ENCODE measurements around the gene VAMP2.

Gene VAMP2, protein sequence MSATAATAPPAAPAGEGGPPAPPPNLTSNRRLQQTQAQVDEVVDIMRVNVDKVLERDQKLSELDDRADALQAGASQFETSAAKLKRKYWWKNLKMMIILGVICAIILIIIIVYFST

DNA sequence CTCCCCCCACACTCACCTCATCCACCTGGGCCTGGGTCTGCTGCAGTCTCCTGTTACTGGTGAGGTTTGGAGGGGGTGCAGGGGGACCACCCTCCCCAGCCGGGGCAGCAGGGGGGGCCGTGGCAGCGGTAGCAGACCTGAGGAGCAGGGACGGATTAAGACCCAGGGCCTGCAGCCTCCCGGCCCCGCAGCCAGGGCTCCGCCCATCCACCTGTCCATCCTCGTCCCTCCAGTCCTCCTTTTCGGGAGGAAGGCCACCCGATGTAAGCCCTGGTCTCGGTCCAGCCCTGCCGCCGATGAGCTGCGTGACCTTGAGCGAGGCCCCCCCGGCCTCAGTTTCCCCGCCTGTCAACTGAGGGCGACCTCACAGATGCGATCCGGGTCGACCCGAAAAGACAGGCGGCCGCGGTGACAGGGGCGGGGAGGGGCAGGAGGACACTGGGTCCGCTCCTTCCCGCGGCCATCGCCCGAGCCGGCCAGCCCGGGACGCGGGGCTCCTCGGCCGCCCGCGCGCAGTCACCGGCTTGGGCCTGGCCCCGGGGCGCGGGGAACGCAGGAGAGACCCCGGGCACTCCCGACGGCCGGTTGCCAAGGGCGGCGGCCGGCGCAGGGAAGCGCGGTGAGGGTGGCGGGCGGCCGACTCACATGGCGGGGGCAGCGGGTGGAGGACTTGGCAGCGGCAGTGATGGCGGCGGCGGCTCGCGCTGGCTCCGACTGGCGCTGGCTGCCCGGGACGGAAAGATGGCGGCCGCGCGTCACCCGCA, at the start of gene VAMP2:
VAMP2 (minus strand) TSS at position 716 of the 764 bp plus-strand sequence; CDS start at position 647, 69 bp downstream.
- DNase-seq: no peak

DNA sequence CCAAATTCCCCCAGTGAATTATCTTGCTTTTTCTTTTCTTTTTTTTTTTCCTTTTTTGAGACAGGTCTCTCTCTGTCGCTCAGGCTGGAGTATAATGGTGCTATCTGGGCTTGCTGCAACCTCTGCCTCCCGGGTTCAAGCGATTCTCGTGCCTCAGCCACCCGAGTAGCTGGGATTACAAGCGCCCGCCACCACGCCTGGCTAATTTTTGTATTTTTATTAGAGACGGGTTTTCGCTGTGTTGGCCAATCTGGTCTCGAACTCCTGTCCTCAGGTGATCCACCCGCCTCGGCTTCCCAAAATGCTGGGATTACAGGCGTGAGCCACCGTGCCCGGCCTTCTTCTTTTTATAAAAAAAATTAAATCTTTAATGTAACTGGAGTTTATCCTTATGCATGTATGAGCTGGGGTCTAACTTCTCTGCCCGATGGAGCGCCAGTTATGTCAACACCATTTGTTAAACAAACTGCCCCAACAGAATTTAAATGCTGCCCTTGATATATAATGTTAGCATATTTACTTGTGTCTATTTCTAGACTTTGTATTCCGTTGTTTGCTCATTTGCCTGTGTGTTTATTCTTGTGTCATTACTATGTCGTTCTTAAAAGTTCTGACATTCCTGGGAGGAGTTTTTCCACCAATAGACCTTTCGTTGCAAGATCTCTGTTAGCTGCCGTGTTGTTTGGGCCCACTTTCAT, 48.2 kb upstream of the VAMP2 start:
- no peak for DNase-seq

DNA sequence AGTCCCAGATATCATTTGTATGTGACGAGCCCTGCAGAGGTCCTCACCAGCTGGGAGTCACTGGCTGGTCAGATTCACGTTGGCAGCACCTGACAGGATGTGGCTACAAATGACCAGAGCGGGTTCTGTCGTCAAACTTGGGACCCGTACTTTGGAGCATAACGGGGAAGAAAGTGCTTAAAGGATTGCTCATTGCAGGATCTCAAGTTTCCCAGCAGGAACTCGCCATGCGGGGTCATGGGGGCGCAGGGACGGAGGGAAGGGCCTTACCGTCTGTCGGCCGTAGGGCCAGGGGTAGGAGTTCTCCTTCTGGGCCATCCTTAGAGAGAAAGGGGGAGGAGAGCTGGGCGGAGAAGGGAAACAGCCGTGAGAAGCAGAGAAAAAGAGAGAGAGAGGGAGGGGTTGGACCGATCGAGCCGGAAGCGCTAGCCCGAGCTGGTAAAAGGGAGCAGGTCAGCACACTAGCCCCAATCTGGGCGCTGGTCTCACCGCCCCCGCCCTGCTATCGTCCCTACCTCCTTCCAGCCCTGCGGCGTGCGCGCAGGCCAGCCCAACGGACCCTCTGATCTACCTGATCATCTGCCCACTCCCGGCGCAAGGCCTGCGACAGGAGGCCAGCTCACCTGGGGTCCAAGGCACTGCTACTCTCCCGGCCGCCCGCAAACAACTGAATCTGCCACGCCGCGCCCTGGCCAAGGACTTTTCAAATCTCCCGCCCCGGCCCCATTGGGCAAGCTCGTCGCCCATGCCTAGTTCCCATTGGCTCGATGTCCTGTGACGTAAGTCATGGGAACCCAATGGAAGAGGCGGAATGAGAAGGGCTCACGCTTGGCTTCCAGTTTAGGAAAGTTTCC, 47.4 kb upstream of the VAMP2 start, which contains the start of gene AURKB:
AURKB (minus strand) TSS at position 669 of the 854 bp plus-strand sequence; CDS start at position 318, 351 bp downstream.
- peak; percentile 62 for DNase-seq

DNA sequence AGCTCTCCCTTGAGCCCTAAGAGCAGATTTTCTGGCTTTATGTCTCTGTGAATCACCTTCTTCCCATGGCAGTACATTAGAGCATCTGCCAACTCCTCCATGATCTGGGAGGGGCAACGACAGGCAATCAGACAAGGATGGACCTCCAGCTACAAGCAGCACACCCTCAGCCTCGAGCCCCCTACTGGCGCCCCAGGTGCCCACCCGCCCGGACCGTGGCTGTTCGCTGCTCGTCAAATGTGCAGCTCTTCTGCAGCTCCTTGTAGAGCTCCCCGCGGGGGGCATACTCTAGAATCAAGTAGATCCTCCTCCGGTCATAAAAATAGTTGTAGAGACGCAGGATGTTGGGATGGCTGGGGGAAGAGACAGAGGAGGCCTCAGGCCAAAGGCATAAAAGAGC, 43.8 kb upstream of the VAMP2 start:
- no peak for DNase-seq

DNA sequence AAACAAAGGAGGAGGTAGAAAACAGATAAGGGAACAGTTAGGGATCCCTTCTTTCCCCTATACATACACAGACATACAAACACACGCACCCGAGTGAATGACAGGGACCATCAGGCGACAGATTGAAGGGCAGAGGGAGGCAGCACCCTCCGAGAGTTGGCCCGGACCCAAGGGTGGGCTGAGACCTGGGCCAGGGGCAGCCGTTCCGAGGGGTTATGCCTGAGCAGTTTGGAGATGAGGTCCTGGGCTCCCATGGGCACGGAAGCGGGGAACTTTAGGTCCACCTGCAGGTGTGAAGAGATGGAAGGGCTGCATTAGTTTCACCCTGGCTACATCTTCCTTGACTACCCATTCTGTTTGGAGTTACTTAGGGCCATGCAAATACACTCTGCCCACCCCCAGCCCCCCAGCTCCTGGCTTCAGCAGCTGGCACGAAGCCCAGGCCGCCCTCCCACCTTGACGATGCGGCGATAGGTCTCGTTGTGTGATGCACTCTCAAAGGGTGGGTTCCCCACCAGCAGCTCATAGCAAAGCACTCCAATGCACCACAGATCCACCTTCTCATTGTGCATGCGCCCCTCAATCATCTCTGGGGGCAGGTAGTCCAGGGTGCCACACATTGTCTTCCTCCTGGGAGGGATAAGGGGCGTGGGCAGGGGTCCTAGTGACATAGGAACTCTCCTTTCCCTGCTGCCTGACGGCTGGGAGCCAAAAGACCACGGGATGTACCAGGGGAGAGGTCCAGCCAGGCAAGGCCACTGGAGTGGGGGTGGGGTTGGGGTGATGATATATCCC, 42.2 kb upstream of the VAMP2 start:
- no peak for DNase-seq

DNA sequence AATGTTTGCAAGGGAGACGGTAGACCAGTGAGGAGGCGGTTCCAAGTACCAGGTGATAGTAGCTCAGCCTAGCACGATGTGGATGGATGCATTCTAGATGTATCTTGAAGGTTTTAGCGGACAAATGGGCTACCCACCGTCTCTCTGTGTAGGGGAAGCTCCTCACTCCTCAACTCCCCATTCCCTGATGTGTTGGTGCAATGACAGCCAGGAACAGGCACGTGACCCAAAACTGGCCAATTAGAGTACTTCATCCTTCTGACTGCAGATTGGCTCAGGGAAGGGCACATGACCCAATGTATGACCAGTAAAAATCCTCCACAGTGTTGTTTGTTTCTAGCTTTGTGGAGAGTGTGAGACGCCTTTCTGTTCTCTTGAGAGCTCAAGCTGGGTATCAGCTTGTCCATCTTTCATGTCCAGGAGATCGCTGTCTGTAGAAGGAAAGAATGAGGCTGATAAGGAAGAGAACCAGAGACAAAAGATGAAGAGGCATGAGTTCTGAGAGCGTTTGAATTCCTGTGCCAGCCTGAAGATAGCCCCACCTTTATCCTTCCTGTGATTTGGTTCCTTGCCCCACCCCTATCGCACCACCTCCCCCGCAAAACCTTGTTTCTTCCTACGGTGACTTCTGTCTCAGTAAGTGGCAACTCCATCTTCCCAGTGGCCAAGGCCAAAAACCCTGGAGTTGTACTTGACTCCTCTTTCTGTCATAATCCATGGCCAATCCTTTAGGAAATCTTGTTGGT, 29.5 kb upstream of the VAMP2 start:
- peak; percentile 80 for DNase-seq

DNA sequence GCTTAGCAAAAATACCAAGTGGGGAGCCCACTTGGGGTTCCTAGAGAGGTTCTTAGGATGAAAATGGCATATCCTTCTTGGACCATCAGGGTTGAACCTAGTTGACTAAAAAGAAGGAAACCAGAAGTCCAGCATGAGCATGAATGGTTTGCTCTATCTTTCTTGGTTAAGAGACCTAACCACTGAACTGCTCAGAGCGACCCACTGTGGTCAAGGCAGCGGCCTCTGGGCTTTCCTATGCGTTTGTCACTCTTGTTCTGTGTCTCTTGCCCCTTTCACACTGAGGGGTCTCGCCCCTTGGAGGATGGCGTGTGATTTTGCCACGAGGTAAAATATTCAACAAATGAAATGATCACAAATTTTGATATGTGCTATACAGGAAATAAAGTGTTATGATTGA, 27.8 kb upstream of the VAMP2 start:
- DNase-seq: no peak

DNA sequence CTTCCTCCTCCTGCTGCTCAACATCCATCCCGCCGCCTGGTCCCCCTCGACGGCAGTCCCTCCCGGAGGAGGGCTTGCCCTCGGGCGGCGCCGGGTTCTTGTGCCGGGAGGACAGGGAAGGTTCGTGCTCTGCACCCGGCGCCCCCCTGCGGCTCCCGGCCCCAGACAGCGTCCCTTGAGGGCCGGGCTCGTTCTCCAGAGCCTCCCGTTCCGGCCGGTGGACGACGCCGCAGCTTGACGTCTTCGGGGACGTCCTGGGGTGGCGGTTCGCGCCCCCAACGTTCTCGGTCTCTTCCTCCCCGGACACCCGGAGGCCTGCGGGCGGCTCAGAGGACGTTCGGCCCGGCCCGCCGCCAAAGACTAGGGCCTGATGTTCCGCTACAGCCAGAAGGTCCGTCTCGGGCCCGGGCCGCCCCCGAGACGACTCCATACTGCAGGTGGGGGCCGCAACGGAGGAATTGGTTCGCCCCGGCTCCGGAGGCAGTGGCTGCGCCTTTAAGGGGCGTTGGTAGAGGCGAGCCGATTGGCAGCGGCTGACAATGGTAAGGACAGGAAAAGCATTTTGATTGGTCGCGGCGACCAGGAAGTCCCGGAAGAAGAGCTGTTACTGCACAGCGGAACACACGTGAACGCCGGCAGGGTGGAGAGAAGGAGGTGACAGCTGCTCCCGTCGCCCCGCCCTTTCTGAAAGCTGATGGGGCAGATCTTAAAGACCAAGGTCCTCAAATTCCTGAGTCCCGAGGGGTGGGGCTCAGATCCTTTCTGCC, 27.1 kb upstream of the VAMP2 start, which contains the start of gene BORCS6:
BORCS6 (minus strand) TSS at position 470 of the 767 bp plus-strand sequence; CDS start at position 430, 40 bp downstream.
- DNase-seq: peak; percentile 86

DNA sequence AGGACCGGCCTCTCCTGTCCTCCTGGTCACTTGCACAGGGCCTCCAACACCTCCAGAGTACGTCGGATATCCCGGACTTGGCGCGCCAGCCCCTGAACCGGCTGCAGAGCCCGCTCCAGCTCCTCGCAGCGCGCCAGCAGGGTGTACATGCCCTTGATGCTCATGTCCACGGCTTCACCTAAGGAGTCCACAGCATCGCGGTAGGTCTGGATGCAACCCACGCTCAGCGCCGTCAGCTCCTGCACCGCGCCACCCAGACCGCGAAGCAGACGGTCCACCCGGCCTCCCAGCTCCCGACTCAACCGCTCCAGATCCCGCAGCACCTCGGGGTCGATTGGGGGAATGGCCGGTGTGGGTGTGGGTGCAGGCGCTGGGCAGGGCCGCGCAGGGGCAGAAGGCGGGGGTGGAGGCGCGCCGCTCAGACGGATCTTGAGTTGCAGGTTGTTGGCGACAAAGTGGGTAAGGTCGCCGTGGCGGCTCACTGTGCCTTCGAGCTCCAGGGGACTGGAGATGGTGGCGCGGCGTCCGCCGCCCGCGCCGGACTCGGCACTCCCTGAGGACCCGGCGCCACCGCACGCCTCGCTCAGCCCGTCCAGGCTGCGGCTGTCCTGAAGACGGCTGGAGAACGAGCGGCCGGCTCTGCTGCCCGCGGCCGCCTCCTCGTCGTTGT, 26.4 kb upstream of the VAMP2 start:
- no peak for DNase-seq

DNA sequence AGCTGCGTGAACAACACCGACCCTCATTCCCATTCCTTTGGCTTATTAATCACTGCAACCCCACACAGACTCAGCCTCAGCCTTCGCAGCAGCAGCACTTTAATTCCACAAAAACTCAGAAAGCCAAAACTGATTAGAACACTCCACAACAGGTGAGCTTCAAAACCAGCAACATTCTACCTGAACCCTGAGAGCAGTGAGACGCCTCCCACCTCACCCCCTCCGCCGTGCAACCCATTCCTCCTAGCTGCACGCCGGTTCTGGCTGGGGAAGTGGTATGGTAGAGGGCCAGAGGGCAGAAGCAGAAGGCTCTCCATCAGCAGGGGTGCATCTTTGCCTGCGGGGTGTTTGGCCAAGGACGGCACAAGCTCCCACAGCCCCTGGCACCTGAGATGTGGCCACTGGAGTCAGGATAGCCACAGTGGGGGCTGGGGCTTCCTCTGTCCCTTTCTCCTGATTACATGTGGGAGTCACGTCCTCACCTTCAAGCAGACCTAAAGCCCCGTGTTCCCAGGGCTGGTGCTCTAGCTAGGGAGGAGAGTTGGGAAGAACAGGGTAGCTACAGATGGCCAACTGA, 25.6 kb upstream of the VAMP2 start:
- DNase-seq: no peak

DNA sequence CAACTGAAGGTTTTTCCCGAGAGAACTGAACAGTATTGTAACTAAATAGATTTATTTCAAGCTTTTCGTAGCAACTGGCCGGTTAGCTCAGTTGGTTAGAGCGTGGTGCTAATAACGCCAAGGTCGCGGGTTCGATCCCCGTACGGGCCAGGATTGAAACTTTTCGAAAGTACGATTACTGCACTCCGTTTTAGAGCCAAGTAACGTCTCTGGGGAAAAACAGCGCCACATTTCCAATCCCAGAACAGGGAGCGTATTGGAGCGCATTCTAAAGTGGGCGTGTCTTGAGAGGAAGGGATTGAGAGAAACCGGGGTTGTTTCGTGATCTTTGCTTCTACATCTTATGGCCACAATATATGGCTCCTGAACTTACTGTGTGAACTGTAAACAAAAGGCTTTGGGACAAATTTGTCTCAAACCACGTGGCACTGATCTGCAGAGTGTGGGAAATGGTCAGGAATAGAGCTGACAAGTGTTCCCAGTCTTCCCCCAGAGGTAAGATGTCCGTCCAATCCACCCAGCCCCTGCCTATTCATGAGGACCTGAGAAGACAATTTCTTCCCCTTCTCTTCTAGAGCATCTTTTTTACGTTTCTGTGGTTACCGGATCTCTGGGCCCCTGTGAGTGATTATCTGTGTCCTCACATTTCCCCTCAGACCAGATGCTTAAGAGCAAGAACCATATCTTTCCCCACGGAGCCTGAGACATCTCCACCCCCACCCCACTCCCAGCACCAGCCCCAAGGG, 24.9 kb upstream of the VAMP2 start:
- DNase-seq: peak; percentile 90

DNA sequence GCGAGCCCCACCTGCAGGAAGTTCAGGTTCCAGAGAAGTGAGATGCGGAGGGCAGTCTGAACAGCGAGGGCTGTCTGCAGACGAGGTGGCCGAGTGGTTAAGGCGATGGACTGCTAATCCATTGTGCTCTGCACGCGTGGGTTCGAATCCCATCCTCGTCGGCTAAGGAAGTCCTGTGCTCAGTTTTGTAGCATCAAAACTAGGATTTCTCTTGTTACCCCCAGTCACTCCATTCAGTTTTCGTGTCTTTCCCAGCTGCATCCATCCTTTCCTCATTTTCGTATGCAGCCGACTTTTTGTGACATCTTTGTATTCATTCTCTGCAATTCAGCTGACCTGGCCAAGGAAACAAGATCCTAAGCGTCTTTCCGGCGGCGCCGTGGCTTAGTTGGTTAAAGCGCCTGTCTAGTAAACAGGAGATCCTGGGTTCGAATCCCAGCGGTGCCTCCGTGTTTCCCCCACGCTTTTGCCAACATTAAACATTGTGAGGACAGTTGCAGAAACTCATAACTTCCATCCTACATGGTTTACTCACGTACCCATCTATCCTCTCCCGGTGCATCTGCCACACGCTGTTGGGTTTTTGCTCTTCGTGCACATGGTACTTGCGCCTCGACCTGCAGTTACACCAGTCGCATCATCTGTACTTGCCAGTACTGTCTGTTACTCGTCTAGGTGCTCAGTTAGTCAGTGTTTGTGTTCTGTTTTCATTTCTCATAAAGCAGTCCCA, 24.2 kb upstream of the VAMP2 start:
- peak; percentile 84 for DNase-seq

DNA sequence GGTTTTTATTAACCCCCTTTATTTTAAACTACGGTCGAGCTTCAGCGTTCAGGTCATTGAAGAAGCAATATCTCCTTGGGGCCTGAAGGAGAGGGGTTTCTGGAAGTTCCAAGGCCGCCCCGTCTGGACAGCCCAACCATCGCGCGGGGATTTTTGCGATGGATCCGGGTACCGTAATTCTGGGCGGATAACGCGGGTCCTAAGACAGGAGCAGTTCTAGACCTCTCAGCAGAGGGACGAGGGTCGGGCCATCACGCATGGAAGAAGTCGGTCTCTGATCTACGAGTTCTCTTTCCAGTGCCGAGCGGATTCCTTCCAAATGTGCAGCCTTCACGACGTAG, 23.7 kb upstream of the VAMP2 start:
- DNase-seq: no peak

DNA sequence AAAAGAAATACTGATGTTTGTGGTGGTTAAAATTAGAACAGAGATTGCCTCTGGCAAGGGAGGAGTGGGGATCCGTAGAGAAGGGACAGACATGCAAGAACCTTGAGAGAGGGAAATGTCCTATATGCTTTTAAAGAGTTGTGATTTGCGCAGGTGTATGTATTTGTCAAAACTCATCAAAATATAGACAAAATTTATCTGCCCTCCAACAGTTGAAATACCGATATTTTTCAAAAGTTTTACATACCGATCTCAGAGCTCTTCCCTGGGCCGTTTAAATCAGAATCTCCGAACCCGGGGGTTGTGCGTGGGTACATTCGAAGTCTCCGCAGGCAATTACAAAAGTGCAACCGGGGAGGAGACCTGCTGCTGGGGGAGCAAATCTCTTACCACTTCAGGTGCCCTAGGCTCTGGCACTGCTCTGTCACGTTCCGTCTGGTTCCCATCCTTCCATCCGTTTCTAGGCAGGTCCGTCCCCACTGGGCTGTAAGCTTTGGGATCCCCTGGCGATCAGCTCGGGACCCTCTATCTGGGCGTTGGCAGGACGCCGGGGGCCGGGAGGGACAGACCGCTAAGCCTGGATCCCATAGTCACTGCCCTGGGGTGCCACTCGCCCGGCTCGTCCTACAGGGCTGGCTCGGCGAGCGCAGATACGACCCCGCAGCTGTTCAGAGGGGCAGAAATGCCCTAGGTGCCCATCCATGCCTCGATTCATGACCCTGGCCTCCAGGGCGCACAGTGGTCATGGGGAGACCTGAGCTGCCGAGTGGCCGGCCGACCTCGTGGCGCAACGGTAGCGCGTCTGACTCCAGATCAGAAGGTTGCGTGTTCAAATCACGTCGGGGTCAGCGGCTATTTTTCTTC, 23.1 kb upstream of the VAMP2 start:
- DNase-seq: no peak

DNA sequence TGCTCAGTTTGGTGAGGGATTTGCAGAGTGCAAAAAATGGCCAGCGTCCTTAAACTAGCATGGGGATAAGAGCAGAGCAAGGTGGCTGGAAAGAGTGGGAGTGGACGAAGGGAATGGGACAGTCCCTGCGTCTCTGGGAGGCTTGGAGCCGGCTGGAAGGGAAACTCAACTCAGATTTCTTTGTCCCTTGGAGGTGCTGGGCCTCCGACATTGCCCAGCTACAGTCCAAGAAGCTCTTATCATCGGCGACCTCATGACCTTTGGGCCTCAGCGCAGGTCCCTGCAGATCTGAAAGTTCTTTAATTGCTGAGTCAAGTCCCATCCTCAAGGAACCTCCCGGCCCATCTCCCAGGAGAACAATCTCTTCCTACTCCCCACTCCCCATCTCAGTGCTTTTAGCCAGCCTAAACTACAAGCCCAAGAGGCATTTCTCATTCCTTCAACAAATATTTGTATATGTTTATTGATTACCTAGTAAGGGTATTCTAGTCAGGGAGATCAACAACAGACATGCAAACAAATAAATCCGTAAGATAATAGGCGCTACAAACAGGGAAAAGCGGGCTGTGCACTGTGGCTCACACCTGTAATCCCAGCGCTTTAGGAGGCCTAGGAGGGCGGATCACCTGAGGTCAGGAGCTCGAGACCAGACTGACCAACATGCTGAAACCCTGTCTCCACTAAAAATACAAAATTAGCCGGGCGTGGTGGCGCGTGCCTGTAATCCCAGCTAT, 14.4 kb upstream of the VAMP2 start:
- no peak for DNase-seq

DNA sequence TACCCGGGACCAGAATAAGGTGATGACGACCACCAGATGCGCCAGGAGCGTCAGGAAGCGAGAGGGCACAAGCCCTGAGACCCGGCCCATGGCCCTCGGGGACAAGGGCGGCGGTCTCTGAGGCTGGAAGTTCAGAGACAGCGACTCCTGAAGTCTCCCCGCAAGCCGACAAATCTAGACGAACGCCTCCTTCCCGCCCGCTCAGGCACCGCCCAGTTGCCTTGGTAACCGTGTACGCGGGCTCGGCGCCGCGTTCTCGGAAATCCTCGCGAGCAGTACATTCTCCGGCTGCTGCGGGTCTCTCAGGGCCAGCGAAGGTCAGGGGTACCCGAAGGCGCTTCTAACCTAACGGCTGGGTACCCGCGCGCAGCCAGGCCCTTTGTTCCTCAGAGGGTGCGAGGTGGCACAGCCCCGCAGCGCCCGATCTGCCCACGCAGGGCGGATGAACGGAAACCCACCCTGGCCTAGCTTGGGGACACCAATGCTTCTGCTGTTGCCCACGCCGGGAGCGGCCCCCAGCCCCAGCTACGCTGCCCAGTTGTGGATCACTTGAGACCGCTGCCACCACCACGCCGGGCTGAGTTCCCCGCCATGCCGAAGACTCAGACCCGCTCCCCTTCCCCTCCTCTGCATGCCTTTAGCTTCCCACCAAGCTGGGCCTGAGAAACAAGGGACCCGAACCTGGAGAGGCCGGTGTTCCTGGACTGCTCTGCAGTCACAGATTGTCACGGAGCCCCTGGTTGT, 13.6 kb upstream of the VAMP2 start, which contains the start of gene TMEM107:
TMEM107 (minus strand) TSS at position 184 of the 744 bp plus-strand sequence; CDS start at position 90, 94 bp downstream.
- peak; percentile 68 for DNase-seq
